PFSK-1 (cell line): Measurements from ENCODE around the gene KLHL13.

Experiments used
- FOXP2 ChIP-seq: optimal IDR thresholded peaks from 2 replicates; pipeline ENCODE3; 2011; ENCODE audit warnings: borderline replicate concordance, control low read depth, inconsistent platforms; ENCODE audit not compliant: insufficient read depth; ENCODE audit errors: extremely low read length, extremely low read depth
- POLR2AphosphoS5 ChIP-seq: IDR thresholded peaks from 2 replicates; pipeline ENCODE4 v1.6.1; 2012; ENCODE audit warnings: low read depth, mild to moderate bottlenecking, control low read depth, low read length, moderate library complexity
- SIN3A ChIP-seq: IDR thresholded peaks from 2 replicates; pipeline ENCODE4 v1.6.1; 2012; ENCODE audit warnings: mild to moderate bottlenecking, low read length, moderate library complexity, borderline replicate concordance; ENCODE audit not compliant: insufficient read depth
- TAF1 ChIP-seq: IDR thresholded peaks from 2 replicates; pipeline ENCODE4 v1.6.1; 2012; ENCODE audit warnings: low read length, control low read depth, borderline replicate concordance; ENCODE audit not compliant: insufficient read depth
- TF ChIP-seq, protein P1 (sequence below), 2 experiments: IDR thresholded peaks; 2 replicates each; pipeline versions ENCODE4 v1.6.1 to v1.8.0; 2011 to 2012; ENCODE audit warnings: low read depth in 2 of 2, low read length in 2 of 2, control low read depth in 1 of 2, inconsistent platforms in 1 of 2, mild to moderate bottlenecking in 1 of 2, moderate library complexity in 1 of 2; ENCODE audit not compliant: insufficient read depth in 1 of 2

KLHL13 gene

DNA sequence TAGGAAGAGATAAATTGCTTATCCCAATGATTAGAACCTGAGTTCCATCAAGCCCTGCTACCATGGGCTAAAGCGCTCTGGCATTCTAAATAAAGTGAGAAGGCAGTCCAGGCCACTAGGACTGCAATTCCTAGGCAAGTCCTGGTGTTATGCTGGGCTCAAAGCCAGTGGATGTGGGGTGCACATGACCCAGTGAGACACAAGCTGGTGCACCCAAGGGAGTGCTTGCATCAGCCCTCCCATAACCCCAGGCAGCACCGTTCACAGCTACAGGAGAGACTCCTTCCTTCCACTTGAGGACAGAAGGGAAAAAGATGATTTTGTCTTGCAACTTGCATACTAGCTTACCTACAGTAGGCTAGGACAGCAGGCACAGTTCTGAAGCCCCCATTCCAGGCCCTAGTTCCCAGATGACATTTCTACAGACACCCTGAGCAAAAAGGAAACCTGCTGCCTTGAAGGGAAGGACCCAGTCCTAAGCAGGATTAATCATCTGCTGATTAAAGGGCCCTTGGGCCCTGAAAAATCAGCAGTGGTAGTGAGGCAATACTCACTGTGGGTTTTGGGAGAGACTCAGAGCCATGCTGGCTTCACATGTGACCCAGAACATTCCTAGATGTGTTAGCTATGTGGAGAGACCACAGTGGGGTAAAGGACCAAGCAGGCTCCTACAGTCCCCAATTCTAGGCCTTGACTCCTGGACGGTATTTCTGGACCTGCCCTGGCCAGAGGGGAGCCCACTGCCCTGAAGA, 77.8 kb downstream of the KLHL13 start:
- TF ChIP-seq SIN3A, result no peak
- TF ChIP-seq FOXP2, result no peak
- TF ChIP-seq POLR2AphosphoS5, result no peak
- no peak for TF ChIP-seq TAF1
- TF ChIP-seq, protein P1, sequence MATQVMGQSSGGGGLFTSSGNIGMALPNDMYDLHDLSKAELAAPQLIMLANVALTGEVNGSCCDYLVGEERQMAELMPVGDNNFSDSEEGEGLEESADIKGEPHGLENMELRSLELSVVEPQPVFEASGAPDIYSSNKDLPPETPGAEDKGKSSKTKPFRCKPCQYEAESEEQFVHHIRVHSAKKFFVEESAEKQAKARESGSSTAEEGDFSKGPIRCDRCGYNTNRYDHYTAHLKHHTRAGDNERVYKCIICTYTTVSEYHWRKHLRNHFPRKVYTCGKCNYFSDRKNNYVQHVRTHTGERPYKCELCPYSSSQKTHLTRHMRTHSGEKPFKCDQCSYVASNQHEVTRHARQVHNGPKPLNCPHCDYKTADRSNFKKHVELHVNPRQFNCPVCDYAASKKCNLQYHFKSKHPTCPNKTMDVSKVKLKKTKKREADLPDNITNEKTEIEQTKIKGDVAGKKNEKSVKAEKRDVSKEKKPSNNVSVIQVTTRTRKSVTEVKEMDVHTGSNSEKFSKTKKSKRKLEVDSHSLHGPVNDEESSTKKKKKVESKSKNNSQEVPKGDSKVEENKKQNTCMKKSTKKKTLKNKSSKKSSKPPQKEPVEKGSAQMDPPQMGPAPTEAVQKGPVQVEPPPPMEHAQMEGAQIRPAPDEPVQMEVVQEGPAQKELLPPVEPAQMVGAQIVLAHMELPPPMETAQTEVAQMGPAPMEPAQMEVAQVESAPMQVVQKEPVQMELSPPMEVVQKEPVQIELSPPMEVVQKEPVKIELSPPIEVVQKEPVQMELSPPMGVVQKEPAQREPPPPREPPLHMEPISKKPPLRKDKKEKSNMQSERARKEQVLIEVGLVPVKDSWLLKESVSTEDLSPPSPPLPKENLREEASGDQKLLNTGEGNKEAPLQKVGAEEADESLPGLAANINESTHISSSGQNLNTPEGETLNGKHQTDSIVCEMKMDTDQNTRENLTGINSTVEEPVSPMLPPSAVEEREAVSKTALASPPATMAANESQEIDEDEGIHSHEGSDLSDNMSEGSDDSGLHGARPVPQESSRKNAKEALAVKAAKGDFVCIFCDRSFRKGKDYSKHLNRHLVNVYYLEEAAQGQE (IDR thresholded peaks at IDR 0.05; ENCODE audit: insufficient read depth in 1 of 2, low read depth in 2 of 2, low read length in 2 of 2), result no peak

DNA sequence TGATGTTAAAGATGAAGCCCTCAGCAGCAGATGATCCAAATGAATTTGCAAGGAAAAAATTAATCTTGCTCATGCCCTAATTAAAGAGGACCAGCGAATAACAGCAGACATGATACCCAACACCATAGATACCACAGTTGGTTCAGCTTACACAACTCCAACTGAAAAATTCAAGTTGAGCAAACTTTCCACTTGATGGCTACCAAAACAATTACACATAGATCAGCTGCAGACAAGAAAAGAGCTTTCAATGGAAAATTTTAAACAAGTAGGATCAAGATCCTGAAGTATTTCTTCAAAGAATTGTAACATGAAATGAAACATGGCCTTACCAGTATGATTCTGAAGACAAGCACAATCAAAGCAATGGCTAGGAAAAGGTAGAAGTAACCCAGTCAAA, 90.0 kb downstream of the KLHL13 start:
- TF ChIP-seq FOXP2, result no peak

DNA sequence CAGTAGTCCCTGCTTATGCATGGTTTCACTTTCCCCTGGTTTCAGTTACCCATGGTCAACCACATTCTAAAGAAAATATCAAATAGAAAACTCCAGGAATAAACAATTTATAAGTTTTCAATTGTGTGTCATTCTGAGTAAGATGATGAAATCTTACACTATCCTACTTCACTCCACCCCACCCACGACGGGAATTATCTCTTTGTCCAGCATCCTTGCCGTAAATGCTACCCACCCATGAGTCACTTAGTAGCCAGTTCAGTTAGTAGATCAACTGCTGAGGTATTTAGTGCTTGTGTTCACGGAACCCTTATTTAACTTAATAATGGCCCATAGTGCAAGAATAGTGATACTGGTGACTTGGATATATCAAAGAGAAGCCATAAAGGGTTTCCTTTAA, 91.4 kb downstream of the KLHL13 start:
- TF ChIP-seq POLR2AphosphoS5, result no peak

DNA sequence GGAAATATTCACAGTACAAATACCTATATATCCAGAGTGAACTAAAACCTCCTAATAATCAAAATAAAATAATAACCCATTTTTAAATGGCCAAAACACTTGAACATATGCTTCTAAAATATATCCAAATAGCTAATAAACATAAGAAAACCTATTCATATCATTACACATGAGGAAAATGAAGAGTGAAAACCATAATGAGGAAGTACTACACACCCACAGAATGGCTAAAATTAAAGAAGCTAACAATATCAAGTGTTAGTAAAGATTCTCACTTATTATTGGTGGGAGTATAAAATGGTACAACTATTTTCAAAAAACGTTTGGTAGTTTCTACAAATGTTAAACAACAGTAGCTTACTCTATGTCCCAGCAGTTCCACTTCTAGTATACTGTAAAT, 92.1 kb downstream of the KLHL13 start:
- TF ChIP-seq, protein P1 (IDR thresholded peaks at IDR 0.05; ENCODE audit: insufficient read depth in 1 of 2, low read depth in 2 of 2, low read length in 2 of 2), result no peak
- TF ChIP-seq TAF1 (no peak), FOXP2 (no peak), POLR2AphosphoS5 (no peak), SIN3A (no peak)

DNA sequence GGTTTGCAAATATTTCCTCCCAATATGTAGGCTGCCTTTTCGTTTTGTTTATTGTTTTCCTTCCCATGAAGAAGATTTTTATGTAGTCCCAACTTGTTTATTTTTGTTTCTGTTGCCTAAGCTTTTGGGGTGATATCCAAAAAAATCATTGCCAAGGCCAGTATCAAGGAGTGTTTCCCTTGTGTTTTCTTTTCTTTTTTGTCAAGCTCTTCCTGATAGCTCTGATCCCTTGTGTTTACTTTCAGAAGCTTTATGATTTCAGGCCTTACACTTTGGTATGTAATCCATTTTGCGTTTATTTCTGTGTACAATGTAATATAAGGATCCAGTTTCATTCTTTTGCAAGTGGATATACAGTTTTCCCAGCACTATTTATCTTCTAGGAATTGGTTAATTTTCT, 93.9 kb downstream of the KLHL13 start:
- no peak for TF ChIP-seq SIN3A
- no peak for TF ChIP-seq FOXP2
- TF ChIP-seq, protein P1 (IDR thresholded peaks at IDR 0.05; ENCODE audit: insufficient read depth in 1 of 2, low read depth in 2 of 2, low read length in 2 of 2), result no peak
- TF ChIP-seq TAF1, result no peak
- no peak for TF ChIP-seq POLR2AphosphoS5

DNA sequence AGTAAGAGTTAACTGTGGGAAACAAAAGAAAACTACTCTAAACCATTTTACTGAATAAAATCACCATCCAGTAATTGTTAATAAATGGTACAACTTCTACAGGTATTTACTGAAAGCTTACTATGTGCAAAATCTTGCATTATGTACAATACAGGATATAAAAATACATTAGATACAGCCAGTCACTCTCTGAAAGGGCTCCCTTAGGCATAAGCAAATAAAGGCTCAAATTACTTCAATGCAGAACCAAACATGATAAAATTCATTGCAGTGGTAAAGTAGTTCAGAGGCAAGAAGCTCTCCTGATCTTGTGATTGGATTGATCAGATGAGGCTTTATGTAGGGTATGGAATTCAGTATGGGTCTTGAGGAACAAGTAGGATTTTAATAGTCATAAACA, 100.2 kb downstream of the KLHL13 start:
- TF ChIP-seq TAF1 (no peak), SIN3A (no peak), FOXP2 (no peak), POLR2AphosphoS5 (no peak)
